Effector memory CD8-positive, alpha-beta T cell (primary cell): ENCODE measurements around the gene TCERG1.

Experiments
- ATAC-seq: fragments of 150-1000 bp; cut with Tn5 transposase; replicated peaks from 2 replicates; pipeline ENCODE4 v1.10.0; 2021; ENCODE audit warnings: mild to moderate bottlenecking, moderate library complexity
- DNase-seq, 3 experiments: peaks; one replicate each; pipeline ENCODE4 v3.0.0; 2021
- H3K27ac Mint-ChIP-seq, 2 donors: one replicate each; pipeline ENCODE4 v1.8.0; 2022; ENCODE audit warnings: mild to moderate bottlenecking in 2 of 2, mixed read lengths in 2 of 2, moderate library complexity in 2 of 2
- H3K27me3 Mint-ChIP-seq, 2 donors: one replicate each; pipeline ENCODE4 v1.8.0; 2022; ENCODE audit warnings: mixed read lengths in 2 of 2
- H3K36me3 Mint-ChIP-seq: one replicate; pipeline ENCODE4 v1.8.0; 2022; ENCODE audit warnings: mild to moderate bottlenecking, moderate library complexity, mixed read lengths; ENCODE audit not compliant: insufficient read depth
- H3K4me1 Mint-ChIP-seq, 2 donors: one replicate each; pipeline ENCODE4 v1.8.0; 2022; ENCODE audit warnings: low read depth in 2 of 2, mixed read lengths in 2 of 2
- H3K4me3 Mint-ChIP-seq, 2 donors: one replicate each; pipeline ENCODE4 v1.8.0; 2022; ENCODE audit warnings: mild to moderate bottlenecking in 2 of 2, mixed read lengths in 2 of 2, moderate library complexity in 2 of 2
- H3K9me3 Mint-ChIP-seq, 2 donors: one replicate each; pipeline ENCODE4 v1.8.0; 2022; ENCODE audit warnings: mixed read lengths in 2 of 2

The TCERG1 gene

GRCh38 chr5:146467760-146468159 is 20.6 kb downstream of the TCERG1 start:
- H3K27ac Mint-ChIP-seq, result peak overlapping the region; percentile 2 to 39

GRCh38 chr5:146474065-146474464 is 26.9 kb downstream of the TCERG1 start:
- ATAC-seq, result no peak
- H3K27ac Mint-ChIP-seq, result no peak overlapping the region
- H3K4me3 Mint-ChIP-seq, result no peak overlapping the region
- no peaks in the 10 kb centered on the region for H3K27me3 Mint-ChIP-seq
- no peaks in the 10 kb centered on the region for H3K9me3 Mint-ChIP-seq
- H3K36me3 Mint-ChIP-seq, result peaks cover 71% of the 10 kb centered on the region
- no peaks in the 10 kb centered on the region for H3K4me1 Mint-ChIP-seq
- no peak for DNase-seq

More at GRCh38 chr5:146467760-146468159, 20.6 kb downstream of the TCERG1 start:
- H3K9me3 Mint-ChIP-seq, result no peaks in the 10 kb centered on the region
- DNase-seq (no peak), ATAC-seq (no peak)
- H3K4me3 Mint-ChIP-seq, result no peak overlapping the region
- peaks cover 6 to 19% of the 10 kb centered on the region in 2 donors for H3K4me1 Mint-ChIP-seq
- peaks cover 65% of the 10 kb centered on the region for H3K36me3 Mint-ChIP-seq
- H3K27me3 Mint-ChIP-seq, result no peaks in the 10 kb centered on the region

- Mint-ChIP-seq H3K4me1 (no peaks in the 10 kb centered on the region), H3K36me3 (peaks cover 71% of the 10 kb centered on the region), H3K9me3 (no peaks in the 10 kb centered on the region), H3K4me3 (no peak overlapping the region), H3K27me3 (no peaks in the 10 kb centered on the region), H3K27ac (no peak overlapping the region)
- no peak for DNase-seq
- no peak for ATAC-seq
These were observed 28.2 kb downstream of the TCERG1 start for GRCh38 chr5:146475190-146475780.

GRCh38 chr5:146475906-146476305 is 28.8 kb downstream of the TCERG1 start:
- ATAC-seq (no peak), DNase-seq (no peak)
- Mint-ChIP-seq H3K4me1 (no peaks in the 10 kb centered on the region), H3K27me3 (no peaks in the 10 kb centered on the region), H3K4me3 (no peak overlapping the region), H3K27ac (no peak overlapping the region), H3K36me3 (peaks cover 71% of the 10 kb centered on the region), H3K9me3 (no peaks in the 10 kb centered on the region)

GRCh38 chr5:146482775-146483174 is 35.6 kb downstream of the TCERG1 start:
- H3K27ac Mint-ChIP-seq, result no peak overlapping the region
- H3K27me3 Mint-ChIP-seq, result no peaks in the 10 kb centered on the region
- no peaks in the 10 kb centered on the region for H3K9me3 Mint-ChIP-seq
- peaks cover 81% of the 10 kb centered on the region for H3K36me3 Mint-ChIP-seq
- no peaks in the 10 kb centered on the region for H3K4me1 Mint-ChIP-seq
- ATAC-seq, result no peak
- no peak for DNase-seq
- no peak overlapping the region for H3K4me3 Mint-ChIP-seq

- peaks cover 70% of the 10 kb centered on the region for H3K36me3 Mint-ChIP-seq
- H3K4me3 Mint-ChIP-seq, result no peak overlapping the region
- DNase-seq, result no peak
- H3K4me1 Mint-ChIP-seq, result peaks cover 0 to 4% of the 10 kb centered on the region in 2 donors
- no peaks in the 10 kb centered on the region for H3K9me3 Mint-ChIP-seq
- ATAC-seq, result no peak
- H3K27me3 Mint-ChIP-seq, result no peaks in the 10 kb centered on the region
- H3K27ac Mint-ChIP-seq, result no peak overlapping the region
These were observed 37.7 kb downstream of the TCERG1 start for GRCh38 chr5:146484714-146485391.

GRCh38 chr5:146490089-146490843 is 43.1 kb downstream of the TCERG1 start:
- H3K27ac Mint-ChIP-seq, result no peak overlapping the region
- no peaks in the 10 kb centered on the region for H3K9me3 Mint-ChIP-seq
- ATAC-seq, result no peak
- H3K36me3 Mint-ChIP-seq, result peaks cover 49% of the 10 kb centered on the region
- no peaks in the 10 kb centered on the region for H3K27me3 Mint-ChIP-seq
- peaks cover 2 to 11% of the 10 kb centered on the region in 2 donors for H3K4me1 Mint-ChIP-seq
- no peak for DNase-seq
- H3K4me3 Mint-ChIP-seq, result no peak overlapping the region

GRCh38 chr5:146494656-146495055 is 47.5 kb downstream of the TCERG1 start:
- H3K27me3 Mint-ChIP-seq, result no peaks in the 10 kb centered on the region
- DNase-seq, result no peak
- no peaks in the 10 kb centered on the region for H3K9me3 Mint-ChIP-seq
- no peak overlapping the region for H3K4me3 Mint-ChIP-seq
- no peak overlapping the region for H3K27ac Mint-ChIP-seq
- peaks cover 2 to 26% of the 10 kb centered on the region in 2 donors for H3K4me1 Mint-ChIP-seq
- peaks cover 36% of the 10 kb centered on the region for H3K36me3 Mint-ChIP-seq
- ATAC-seq, result no peak

- H3K4me3 Mint-ChIP-seq, result no peak overlapping the region
- no peaks in the 10 kb centered on the region for H3K27me3 Mint-ChIP-seq
- no peak overlapping the region for H3K27ac Mint-ChIP-seq
- DNase-seq, result no peak
- H3K9me3 Mint-ChIP-seq, result no peaks in the 10 kb centered on the region
- ATAC-seq, result no peak
- H3K36me3 Mint-ChIP-seq, result peaks cover 29% of the 10 kb centered on the region
- peaks cover 2 to 19% of the 10 kb centered on the region in 2 donors for H3K4me1 Mint-ChIP-seq
These were observed 52.5 kb downstream of the TCERG1 start for GRCh38 chr5:146499680-146500079.

GRCh38 chr5:146507428-146507827 is 60.3 kb downstream of the TCERG1 start:
- no peak for DNase-seq
- Mint-ChIP-seq H3K4me3 (no peak overlapping the region), H3K36me3 (peaks cover 92% of the 10 kb centered on the region), H3K27me3 (no peaks in the 10 kb centered on the region), H3K9me3 (no peaks in the 10 kb centered on the region), H3K27ac (no peak overlapping the region), H3K4me1 (peaks cover 0 to 2% of the 10 kb centered on the region in 2 donors)
- ATAC-seq, result no peak

- Mint-ChIP-seq H3K9me3 (no peaks in the 10 kb centered on the region), H3K27ac (no peak overlapping the region), H3K36me3 (peaks cover 70% of the 10 kb centered on the region), H3K27me3 (no peaks in the 10 kb centered on the region), H3K4me3 (no peak overlapping the region), H3K4me1 (peaks cover 0 to 1% of the 10 kb centered on the region in 2 donors)
- DNase-seq, result no peak
- ATAC-seq, result no peak
These were observed 63.5 kb downstream of the TCERG1 start for GRCh38 chr5:146510559-146511125.

GRCh38 chr5:146513462-146513861 is 66.3 kb downstream of the TCERG1 start:
- DNase-seq, result no peak
- Mint-ChIP-seq H3K4me1 (peaks cover 0 to 2% of the 10 kb centered on the region in 2 donors), H3K9me3 (no peaks in the 10 kb centered on the region), H3K27ac (no peak overlapping the region), H3K36me3 (peaks cover 43% of the 10 kb centered on the region), H3K27me3 (no peaks in the 10 kb centered on the region), H3K4me3 (no peak overlapping the region)
- no peak for ATAC-seq

- Mint-ChIP-seq H3K27ac (no peak overlapping the region), H3K4me3 (no peak overlapping the region), H3K27me3 (no peaks in the 10 kb centered on the region), H3K36me3 (peaks cover 32% of the 10 kb centered on the region), H3K4me1 (peaks cover 3 to 4% of the 10 kb centered on the region in 2 donors), H3K9me3 (no peaks in the 10 kb centered on the region)
- DNase-seq (no peak), ATAC-seq (no peak)
These were observed 67.4 kb downstream of the TCERG1 start for GRCh38 chr5:146514575-146514974.
